Occipital lobe (tissue), 2 donors: ENCODE data around the gene SHC4. TPM values are rescaled to one million over a fixed set of nuclear protein-coding genes. Genes with fewer than 3 reads are reported as not detected.
"Not testable (repeated sequence)": the region's sequence is repeated elsewhere in the genome, so short reads cannot be mapped to it uniquely, and the experiment has no call there.

Experiments used
- DNase-seq: peaks from one replicate; lab custom pipeline; 2025; lab: John Stamatoyannopoulos, UW
- total RNA-seq: library from RNA; depleted of rRNA; stranded (reverse); fragments of >200 nt; gene quantifications from one replicate; pipeline ENCODE4 v1.2.3, GENCODE V29; 2014

The SHC4 gene
- total RNA-seq, 1 donor from 2014 or later = 5.5 TPM

DNA sequence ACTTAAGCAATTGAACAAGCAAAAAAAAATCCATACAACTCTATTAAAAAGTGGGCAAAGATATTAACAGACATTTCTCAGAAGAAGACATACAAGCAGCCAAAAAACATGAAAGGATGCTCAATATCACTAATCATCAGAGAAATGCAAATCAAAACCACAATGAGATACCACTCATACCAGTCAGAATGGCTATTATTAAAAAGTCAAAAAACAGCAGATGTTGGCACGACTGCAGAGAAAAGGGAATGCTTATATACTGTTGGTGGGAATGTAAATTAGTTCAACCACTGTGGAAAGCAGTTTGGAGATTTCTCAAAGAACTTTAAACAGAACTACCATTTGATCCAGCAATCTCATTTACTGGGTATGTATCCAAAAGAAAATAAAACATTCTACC lies 7.2 kb upstream of the SHC4 start:
- DNase-seq = not testable (repeated sequence)

DNA sequence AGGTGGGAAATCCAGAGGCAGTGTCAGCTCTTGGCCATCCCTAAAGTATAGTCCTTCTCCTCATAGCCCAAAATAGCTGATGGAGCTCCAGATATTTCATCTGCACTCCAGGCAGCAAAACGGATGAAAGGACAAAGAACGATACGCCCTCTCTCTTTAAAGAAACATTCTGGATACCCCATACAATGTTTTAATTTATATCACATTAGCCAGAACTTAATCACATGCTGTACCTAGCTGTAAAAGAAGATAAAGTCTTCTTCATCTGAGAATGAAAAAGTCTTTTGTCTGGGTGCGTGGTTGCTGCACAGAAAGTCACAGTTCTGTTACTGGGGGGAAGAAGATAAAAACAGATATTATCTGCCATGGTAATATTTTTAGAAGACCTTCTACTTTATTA lies 4.3 kb upstream of the SHC4 start:
- DNase-seq = no peak

- no peak for DNase-seq
Observed at GRCh38 chr15:48967336-48967735, 3.6 kb upstream of the SHC4 start.

GRCh38 chr15:48966595-48967301 lies 3.0 kb upstream of the SHC4 start:
- no peak for DNase-seq

GRCh38 chr15:48965972-48966371 lies 2.3 kb upstream of the SHC4 start:
- DNase-seq = no peak

- DNase-seq = no peak
Observed at GRCh38 chr15:48964898-48965297, 1.2 kb upstream of the SHC4 start.

- DNase-seq = peak; percentile 13
Observed at GRCh38 chr15:48962662-48963523, 826 bp downstream of the SHC4 start.

GRCh38 chr15:48955967-48956366 lies 7.8 kb downstream of the SHC4 start:
- DNase-seq = no peak

DNA sequence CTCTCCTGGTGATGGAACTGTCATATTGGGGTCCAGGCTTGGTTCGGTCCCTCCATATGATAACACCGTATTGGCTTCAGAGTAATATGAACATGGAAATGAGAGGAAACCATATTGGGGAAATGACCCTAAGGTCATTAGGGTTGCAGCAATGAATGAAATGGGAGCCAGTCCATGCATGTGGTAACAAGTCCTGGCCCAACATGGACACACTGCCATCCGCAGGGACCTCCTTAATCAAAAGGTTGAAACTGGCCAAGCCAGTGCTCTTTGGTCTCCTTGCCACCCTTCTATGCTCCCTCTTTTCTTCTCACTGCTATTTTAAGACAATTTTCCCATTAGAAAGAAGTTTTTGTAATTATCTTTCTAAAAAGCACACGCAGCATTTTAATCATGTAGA lies 8.3 kb downstream of the SHC4 start:
- no peak for DNase-seq

GRCh38 chr15:48954538-48954937 lies 9.2 kb downstream of the SHC4 start:
- no peak for DNase-seq

DNA sequence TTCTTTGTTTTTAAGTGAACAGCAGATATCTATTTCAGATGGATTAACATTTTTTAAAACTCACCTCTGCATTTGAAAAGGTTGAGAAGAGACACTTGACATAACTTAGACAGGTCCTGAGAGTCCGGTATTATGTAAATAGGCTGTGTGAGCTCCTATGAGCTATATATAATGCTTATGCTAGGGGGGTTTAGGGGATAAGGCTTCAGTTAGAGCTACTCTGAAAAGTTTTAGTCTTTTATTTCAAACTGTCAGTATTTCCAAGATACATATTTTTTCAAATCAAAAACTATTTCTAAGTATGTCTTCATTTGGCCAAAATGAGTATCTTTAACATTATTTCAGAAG lies 16.9 kb downstream of the SHC4 start:
- DNase-seq = no peak

DNA sequence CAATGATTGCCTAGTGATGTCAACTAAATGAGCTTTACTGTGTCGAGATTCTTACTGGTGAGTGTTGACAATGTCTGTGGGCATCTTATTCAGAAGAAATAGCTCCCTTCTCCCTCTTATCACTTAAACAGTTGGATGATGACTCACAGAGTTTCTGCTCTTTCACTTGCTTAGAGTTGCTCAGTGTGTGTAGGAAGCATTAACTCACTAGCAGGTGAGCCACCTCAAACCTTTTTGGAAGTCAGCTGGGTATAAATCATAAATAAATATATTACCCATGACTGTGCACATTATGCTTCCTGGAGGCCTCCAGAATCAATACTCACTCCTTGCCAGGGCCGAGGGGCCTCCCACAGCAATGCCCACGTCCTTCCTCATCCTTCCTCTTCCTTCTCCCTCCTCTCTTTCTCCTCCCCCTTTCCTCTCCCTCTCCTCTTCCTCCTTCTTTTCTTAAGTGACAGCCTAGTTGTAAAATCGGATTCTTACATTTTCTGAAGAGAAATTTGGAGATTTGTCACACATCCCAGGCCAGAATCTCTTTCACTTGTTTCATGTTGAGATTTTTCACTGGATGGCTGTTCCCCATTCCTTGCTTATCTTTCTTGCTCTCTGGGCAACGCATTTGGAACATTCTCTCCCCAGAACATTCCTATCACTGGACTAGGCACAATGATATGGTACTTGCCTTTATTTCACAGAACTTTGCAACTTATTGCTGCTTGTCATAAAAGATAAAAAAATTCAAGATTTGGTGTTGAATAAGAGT lies 17.5 kb downstream of the SHC4 start:
- no peak for DNase-seq

DNA sequence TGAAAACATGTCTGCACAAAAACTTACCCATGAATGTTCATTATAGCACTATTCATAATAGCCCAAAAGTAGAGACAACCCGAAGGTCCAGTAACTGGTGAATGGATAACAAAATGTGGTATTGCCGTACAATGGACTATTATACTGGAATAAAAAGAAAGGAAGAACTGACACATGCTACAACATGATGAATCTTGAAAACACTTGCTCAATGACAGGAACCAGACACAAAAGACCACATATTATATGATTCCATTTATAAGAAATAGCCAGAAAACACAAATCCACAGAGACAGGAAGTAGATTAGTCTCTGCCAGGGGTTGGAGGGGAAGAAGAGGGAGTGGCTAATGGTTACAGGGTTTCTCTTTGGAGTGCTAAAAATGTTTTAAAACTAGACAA lies 18.3 kb downstream of the SHC4 start:
- DNase-seq = no peak

DNA sequence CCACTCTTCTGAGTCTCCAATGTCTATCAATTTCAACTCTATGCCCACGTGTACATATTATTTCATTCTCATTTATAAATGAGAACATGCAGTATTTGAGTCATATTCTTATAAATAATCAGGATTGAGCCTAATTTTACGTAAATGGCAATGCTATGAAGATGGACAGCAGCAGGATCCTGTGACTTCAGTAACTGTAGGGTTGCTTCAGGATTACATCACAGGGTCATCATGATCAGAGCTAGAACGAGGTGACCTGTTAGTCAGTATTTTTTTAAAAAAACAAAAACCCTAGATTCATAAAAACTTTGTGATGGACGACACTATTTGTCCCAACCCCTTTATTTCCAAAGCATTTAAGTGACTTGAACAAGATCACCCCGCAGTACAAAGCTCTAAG lies 21.8 kb downstream of the SHC4 start:
- DNase-seq = no peak

- no peak for DNase-seq
Observed at GRCh38 chr15:48940508-48940907, 23.2 kb downstream of the SHC4 start.

GRCh38 chr15:48939648-48940047 lies 24.1 kb downstream of the SHC4 start:
- DNase-seq = no peak

- DNase-seq = no peak
Observed at GRCh38 chr15:48937886-48938285, 25.8 kb downstream of the SHC4 start.

GRCh38 chr15:48936666-48937065 lies 27.1 kb downstream of the SHC4 start:
- DNase-seq = no peak

- no peak for DNase-seq
Observed at GRCh38 chr15:48935236-48935635, 28.5 kb downstream of the SHC4 start.

- no peak for DNase-seq
Observed at GRCh38 chr15:48930735-48931134, 33.0 kb downstream of the SHC4 start.

GRCh38 chr15:48929661-48930060 lies 34.1 kb downstream of the SHC4 start:
- DNase-seq = no peak

DNA sequence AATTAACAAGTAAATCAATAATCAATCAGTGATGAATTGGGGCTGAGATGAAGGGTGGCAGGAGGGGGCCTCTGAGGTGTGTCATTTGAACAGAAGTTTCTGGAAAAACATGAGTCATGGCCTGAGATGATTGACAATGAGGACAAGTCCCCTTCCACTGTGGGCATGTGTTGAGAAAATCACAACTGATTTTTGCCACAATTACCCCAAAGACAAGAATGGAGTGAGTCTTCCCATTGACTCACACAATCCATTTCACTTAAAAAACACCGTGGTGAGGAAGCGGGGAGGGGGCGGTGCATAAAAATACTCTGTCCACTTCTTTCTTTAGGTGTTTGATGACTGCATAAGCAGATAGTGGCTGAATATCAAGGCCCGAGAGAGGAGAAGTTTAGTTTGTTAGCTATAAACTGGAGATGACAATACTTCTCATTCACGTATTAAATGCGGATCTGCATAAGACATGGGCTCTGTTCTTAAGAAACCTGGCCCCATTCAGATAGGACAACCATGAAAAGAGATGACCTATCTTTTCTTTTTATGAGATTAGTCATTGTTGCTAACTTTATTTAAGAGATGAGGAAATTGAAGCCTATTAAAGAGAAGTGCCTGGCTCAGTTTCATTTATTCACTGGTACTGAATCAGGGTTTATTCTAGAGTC lies 34.7 kb downstream of the SHC4 start:
- no peak for DNase-seq
